NT2/D1 (cell line): ENCODE results near the gene ALOX15B.

Experiments used
- SUZ12 ChIP-seq: IDR thresholded peaks from 2 replicates; pipeline ENCODE4 v1.6.1; 2011; ENCODE audit not compliant: insufficient read length, insufficient read depth; ENCODE audit errors: extremely low read depth
- YY1 ChIP-seq: IDR thresholded peaks from 2 replicates; pipeline ENCODE4 v1.6.1; 2011; ENCODE audit not compliant: insufficient read length, insufficient read depth
- ZNF274 ChIP-seq: IDR thresholded peaks from 2 replicates; pipeline ENCODE4 v1.6.1; 2011; ENCODE audit warnings: mild to moderate bottlenecking, low read depth, low read length

DNA sequence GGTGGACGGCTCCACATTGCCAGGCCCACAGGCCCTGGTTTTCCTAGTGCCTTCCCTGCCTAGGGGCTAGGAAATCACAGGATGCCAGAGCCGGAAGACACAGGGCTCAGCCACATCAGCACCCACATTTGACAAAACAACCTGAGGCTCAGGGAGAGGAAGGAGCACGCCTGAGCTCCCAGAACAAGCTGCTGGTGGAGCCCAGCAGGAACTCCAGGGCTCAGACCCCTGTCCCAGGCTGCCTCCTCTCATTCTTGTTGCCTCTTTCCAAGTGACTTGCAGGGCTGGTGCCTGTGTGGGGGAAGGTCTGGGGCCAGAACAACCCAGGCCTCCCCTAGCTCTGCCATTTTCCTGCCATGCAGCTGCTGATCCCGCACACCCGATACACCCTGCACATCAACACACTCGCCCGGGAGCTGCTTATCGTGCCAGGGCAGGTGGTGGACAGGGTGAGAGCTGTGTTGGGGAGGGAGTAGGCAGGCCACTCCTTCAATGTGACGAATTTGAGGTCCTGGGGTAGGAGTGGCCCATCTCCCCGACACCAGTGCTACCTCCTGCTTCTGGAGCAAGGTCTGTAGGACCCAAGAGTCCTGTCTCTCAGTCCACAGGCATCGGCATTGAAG, 7.6 kb downstream of the ALOX15B start:
- TF ChIP-seq SUZ12, result no peak
- TF ChIP-seq YY1, result no peak
- TF ChIP-seq ZNF274, result no peak
